ENCODE results near the gene RAD50. TPM values are rescaled to one million over a fixed set of nuclear protein-coding genes. Genes with fewer than 3 reads are reported as not detected.

RAD50 gene
- total RNA-seq, 4 donors from 2014 or later, result 21.7 to 37.1 (median 24.6) TPM

DNA sequence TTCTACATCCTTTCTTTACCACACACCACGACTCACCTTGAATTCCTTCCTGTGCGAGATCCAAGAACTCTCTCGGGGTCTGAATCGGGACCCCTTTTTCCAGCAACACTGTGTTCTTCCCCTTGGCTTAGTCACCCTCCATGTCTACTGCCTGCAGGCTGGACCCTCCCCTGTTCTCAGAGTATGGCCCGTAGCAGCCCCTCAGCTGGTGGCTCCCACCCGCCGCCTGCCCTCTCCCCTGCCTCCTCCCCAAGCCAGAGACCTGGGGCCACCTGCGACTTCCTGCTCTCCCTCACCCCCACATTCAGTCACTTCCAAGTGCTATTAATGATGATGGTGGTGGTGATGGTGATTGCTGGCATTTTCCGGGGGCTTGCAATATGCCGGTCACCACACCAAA is 110.5 kb downstream of the RAD50 start:
- H3K4me3 ChIP-seq (ENCODE audit: low read depth, poor library complexity, severe bottlenecking), result no peak overlapping the region
- no peak for DNase-seq (ENCODE audit: low spot score in 2 of 2)
- intact Hi-C loops (cut with DNase I; ENCODE audit: low total_unique reads), result no loop called here
- TF ChIP-seq, protein P1, sequence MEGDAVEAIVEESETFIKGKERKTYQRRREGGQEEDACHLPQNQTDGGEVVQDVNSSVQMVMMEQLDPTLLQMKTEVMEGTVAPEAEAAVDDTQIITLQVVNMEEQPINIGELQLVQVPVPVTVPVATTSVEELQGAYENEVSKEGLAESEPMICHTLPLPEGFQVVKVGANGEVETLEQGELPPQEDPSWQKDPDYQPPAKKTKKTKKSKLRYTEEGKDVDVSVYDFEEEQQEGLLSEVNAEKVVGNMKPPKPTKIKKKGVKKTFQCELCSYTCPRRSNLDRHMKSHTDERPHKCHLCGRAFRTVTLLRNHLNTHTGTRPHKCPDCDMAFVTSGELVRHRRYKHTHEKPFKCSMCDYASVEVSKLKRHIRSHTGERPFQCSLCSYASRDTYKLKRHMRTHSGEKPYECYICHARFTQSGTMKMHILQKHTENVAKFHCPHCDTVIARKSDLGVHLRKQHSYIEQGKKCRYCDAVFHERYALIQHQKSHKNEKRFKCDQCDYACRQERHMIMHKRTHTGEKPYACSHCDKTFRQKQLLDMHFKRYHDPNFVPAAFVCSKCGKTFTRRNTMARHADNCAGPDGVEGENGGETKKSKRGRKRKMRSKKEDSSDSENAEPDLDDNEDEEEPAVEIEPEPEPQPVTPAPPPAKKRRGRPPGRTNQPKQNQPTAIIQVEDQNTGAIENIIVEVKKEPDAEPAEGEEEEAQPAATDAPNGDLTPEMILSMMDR (IDR thresholded peaks at IDR 0.05), result no peak
- TF ChIP-seq POLR2A (IDR thresholded peaks at IDR 0.05), result no peak
- 85 to 89% methylated on average over 10 of the region's 10 CpGs for WGBS, 2 donors

DNA sequence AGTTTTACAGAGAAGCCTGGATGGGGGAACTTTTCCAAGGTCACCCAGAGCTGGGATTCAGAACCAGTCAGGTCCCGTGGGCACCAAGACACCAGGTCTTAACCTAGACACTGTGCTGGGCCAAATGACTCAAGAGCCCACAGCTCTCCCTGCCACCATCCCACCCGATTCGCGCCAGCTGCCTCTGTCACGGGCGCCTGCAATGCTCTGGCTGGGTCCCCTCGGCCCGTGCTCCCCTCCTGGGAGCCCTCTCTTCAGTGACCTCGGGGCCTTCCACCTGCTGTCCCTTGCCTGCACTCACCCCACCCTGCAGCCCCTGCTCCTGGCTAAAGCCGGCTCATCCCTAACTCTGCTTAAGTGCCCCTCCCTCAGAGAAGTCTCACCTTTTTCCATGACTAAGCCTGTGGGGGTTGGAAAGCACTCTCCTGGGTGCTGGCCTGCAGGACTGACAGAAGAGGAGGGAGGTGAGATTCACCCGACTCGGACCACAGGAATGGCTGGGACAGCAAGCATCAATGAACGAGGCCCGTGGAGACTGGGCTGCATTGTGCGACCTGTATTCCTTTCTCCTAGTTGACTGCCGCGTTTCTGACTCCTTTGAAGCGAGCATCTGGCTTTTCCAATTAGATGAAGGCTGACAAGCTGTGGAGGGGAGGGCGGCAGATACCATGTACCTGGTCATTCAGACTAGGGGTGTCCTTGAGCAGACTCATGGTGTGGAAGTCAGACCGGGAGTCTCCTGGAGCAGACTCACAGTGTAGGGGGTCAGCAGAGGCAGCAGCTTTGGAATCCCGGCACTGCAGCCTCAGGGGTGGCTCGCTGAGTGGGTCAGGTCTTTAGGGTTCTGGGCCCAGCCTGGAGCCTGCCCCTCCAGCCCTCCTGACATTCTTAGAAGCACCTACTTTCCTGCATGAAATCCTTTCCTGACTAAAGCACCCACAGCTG is 111.3 kb downstream of the RAD50 start:
- intact Hi-C loops (cut with DNase I; ENCODE audit: low total_unique reads), result no loop called here
- 71 to 79% methylated on average over 22 of the region's 22 CpGs for WGBS, 2 donors
- H3K4me3 ChIP-seq (ENCODE audit: low read depth, poor library complexity, severe bottlenecking), result no peak overlapping the region
- TF ChIP-seq, protein P1 (IDR thresholded peaks at IDR 0.05), result no peak
- TF ChIP-seq POLR2A (IDR thresholded peaks at IDR 0.05), result no peak
- no peak for DNase-seq (ENCODE audit: low spot score in 2 of 2)

DNA sequence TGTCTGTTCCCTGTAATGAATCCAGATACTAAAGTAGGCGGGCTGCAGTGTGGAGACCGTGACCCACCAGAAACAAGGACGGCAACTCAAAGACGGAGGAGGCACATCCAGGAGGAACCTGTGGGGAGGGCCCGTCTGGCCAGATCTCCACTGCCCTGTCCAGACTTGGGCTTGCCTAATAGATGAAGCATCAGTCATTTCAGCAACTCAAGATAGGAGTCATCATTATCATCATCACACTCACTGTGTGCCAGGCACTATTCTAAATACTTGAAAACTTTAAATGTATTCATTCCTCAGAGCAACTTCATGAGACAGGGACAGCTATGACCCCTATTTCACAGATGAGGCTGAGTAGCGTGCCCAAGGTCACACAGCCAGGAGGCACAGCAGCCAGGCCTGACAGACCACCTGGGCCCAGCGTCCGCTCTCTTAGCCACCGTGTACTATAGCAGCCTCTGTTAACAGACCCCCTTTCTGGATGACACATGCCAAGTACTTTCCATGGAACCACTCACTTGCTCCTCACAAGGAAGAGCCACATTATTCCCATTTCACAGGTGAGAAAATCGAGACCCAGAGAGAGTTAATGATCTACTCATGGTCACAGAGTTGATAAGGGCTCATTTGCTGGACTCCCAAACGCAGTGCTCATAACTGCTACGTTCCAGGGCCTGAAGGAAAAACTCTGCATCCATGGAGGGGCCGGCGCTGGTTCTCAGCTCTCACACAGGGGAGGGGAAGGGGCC is 112.1 kb downstream of the RAD50 start:
- no peak for TF ChIP-seq POLR2A (IDR thresholded peaks at IDR 0.05)
- TF ChIP-seq, protein P1 (IDR thresholded peaks at IDR 0.05), result no peak
- no peak for DNase-seq (ENCODE audit: low spot score in 2 of 2)
- intact Hi-C loops (cut with DNase I; ENCODE audit: low total_unique reads), result no loop called here

DNA sequence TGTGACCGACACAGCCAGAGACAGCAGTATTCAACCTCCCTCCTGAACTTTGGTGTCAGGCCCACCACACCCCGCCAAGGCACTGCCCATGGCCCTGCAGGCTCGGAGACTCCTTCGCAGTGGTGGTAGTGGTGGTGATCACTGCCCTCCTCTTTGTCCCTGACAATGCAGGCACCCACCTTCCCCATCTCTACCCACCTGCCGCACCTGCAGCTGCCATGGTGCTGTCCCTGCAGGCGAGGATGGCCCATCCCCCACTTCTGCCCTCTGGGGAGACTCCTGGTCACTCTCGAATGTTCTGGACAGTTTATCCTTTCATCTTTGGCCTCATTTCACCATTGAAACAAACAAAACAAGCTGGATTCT is 112.7 kb downstream of the RAD50 start:
- no peak overlapping the region for H3K4me3 ChIP-seq (ENCODE audit: low read depth, poor library complexity, severe bottlenecking)
- no peak for DNase-seq (ENCODE audit: low spot score in 2 of 2)
- intact Hi-C loops (cut with DNase I; ENCODE audit: low total_unique reads), result no loop called here
- WGBS, 2 donors, result 82 to 84% methylated on average over 7 of the region's 7 CpGs
- TF ChIP-seq, protein P1 (IDR thresholded peaks at IDR 0.05), result no peak
- no peak for TF ChIP-seq POLR2A (IDR thresholded peaks at IDR 0.05)

More for the DNA sequence above, 112.1 kb downstream of the RAD50 start:
- no peak overlapping the region for H3K4me3 ChIP-seq (ENCODE audit: low read depth, poor library complexity, severe bottlenecking)
- 90 to 94% methylated on average over 14 of the region's 14 CpGs for WGBS, 2 donors

DNA sequence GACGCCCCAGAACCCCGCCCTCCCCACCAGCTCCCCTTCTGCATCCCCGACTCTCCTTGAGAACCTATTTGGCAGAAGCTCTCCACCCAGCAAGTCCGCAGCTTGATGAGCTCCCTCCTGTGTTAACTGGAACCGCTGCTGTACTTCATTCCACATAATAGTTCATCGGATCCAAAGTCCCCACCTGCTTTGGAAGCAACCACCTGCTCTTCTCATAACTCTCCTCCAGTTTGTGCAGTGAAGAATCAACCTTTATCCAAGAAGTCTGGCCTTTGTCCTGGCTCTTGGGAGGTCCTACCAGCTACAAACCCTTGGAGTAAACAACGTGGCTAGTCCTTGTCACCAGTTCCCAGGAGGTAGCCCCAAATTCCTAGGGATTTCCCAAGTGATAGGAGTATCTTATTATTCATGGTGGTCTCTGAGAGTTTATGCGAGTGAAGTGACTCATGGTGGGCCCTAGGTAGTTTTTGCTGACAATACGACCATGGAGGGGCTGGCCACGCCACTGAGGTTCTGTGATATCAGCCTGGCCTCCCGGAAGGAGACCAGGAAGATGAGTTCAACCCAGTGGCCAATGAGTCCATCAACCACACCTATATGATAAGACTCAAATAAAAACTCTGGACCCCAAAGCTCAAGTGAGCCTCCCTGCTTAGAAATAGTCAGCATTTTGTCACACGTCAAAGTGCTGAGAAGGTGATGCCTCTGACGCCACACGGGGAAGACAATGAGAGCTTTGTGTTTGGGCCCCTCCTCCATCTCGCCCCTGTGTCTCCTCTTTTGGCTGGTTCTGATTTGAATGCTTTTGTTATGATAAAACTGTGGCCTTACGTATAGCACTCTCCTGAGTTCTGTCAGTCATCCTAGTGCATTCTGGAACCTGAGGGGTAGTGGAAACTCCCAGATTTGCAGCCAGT is 113.4 kb downstream of the RAD50 start:
- DNase-seq (ENCODE audit: low spot score in 2 of 2), result no peak
- 88 to 91% methylated on average over 16 of the region's 16 CpGs for WGBS, 2 donors
- TF ChIP-seq, protein P1 (IDR thresholded peaks at IDR 0.05), result no peak
- intact Hi-C loops (cut with DNase I; ENCODE audit: low total_unique reads), result no loop called here
- no peak overlapping the region for H3K4me3 ChIP-seq (ENCODE audit: low read depth, poor library complexity, severe bottlenecking)
